Thyroid gland (tissue), 4 donors: ENCODE data around the gene PARP9. TPM values are rescaled to one million over a fixed set of nuclear protein-coding genes. Genes with fewer than 3 reads are reported as not detected.

ENCODE experiments used
- DNase-seq, 2 donors: peaks; one replicate each; pipeline ENCODE4 v3.0.0-alpha.2; 2019
- H3K27ac ChIP-seq, 3 donors: fragments of 200-600 bp; sonication (generic); 1 replicate in 2 of 3; 2 replicates in 1 of 3; pipeline ENCODE4 v1.5.1; 2016 to 2019; ENCODE audit warnings: mild to moderate bottlenecking in 1 of 3, moderate library complexity in 1 of 3
- H3K27me3 ChIP-seq: fragments of 200-600 bp; sonication (generic); one replicate; pipeline ENCODE4 v1.5.1; 2019
- H3K36me3 ChIP-seq, 2 donors: fragments of 200-600 bp; sonication (generic); one replicate each; pipeline ENCODE4 v1.5.1; 2016 to 2019
- H3K4me1 ChIP-seq, 2 donors: fragments of 200-600 bp; sonication (generic); one replicate each; pipeline ENCODE4 v1.5.1; 2017 to 2019
- H3K4me3 ChIP-seq, 3 donors: fragments of 200-600 bp; sonication (generic); replicated peaks in 1 of 3; 1 replicate in 2 of 3; 2 replicates in 1 of 3; pipeline ENCODE4 v1.5.1; 2016; ENCODE audit warnings: mild to moderate bottlenecking in 1 of 3
- H3K9me3 ChIP-seq: fragments of 200-600 bp; sonication (generic); one replicate; pipeline ENCODE4 v1.5.1; 2017
- POLR2A ChIP-seq, 2 donors: fragments of 450-650 bp; IDR thresholded peaks; one replicate each; pipeline ENCODE4 v1.6.1; 2017; ENCODE audit warnings: antibody characterized with exemption in 2 of 2, mild to moderate bottlenecking in 2 of 2, moderate library complexity in 1 of 2
- WGBS, 2 donors: methylation state at CpG; one replicate each; pipeline ENCODE4 v1.1.5; 2017; 5-methylcytosine and 5-hydroxymethylcytosine counted together
- intact Hi-C: fragments of 100-400 bp; cut with DNase I; formaldehyde crosslinking; loops from one replicate; pipeline ENCODE4 v1.15.1; 2023
- small RNA-seq: library from RNA; depleted of rRNA; stranded (forward); fragments of <200 nt; gene quantifications from one replicate; pipeline ENCODE3, GENCODE V24; 2016
- total RNA-seq, 4 donors: library from RNA; depleted of rRNA; stranded (reverse); fragments of >200 nt; gene quantifications; one replicate each; pipeline ENCODE4 v1.2.3, GENCODE V29; 2016

Gene PARP9
- total RNA-seq, 4 donors from 2014 or later: 22.9 to 34.0 (median 31.5) TPM

DNA sequence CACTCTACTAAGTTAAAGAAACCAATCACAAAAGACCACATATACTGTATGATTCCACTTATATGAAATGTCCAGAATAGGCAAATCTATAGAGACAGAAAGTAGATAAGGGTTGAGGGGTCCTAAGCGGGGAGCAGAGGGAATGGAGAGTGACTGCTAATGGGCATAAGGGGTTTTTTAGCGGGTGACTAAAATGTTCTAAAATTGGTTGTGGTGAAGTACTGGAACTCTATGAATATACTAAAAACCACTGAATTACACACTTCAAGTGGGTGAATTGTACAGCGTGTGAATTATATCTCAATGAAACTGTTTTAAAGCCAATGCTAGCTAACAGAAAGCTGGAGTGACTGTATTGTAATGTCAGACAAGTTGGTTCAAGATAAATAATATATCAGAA lies 82.7 kb downstream of the PARP9 start:
- 95 to 96% methylated on average over 3 of the region's 3 CpGs for WGBS, 2 donors

More for the DNA sequence above, 82.7 kb downstream of the PARP9 start:
- Histone ChIP-seq H3K4me3 (no peak overlapping the region), H3K36me3 (no peaks in the 10 kb centered on the region), H3K9me3 (no peaks in the 10 kb centered on the region), H3K27ac (no peak overlapping the region), H3K27me3 (no peaks in the 10 kb centered on the region), H3K4me1 (peaks cover 0 to 7% of the 10 kb centered on the region in 2 donors)
- no peak for DNase-seq
- TF ChIP-seq POLR2A (IDR thresholded peaks at IDR 0.05): no peak
- intact Hi-C loops: no loop called here

Small RNA genes within 50 kb of the gene (small RNA-seq; reads per million reads assigned to genes)
- gene AC096861.1: not detected

Other genes with a start within 250 kb of the PARP9 start
- 1 to 10 TPM in 1 of 4 donors, under 1 TPM in 1, not detected in 2; 0.94 to 1.7 TPM for gene CSTA, start 239.1 kb downstream of the PARP9 start, total RNA-seq
- gene MIX23, start 181.1 kb downstream of the PARP9 start, total RNA-seq: 10 to 100 TPM; 20.6 to 25.1 (median 23.3) TPM
- gene FAM162A, start 180.1 kb downstream of the PARP9 start, total RNA-seq: 10 to 100 TPM; 32.0 to 41.0 (median 34.5) TPM
- gene WDR5B, start 148.2 kb downstream of the PARP9 start, total RNA-seq: 10 to 100 TPM in 1 of 4 donors, 1 to 10 TPM in 3; 8.6 to 10.7 (median 9.3) TPM
- 10 to 100 TPM; 33.8 to 61.8 (median 40.9) TPM for gene KPNA1, start 49.4 kb downstream of the PARP9 start, total RNA-seq
- 10 to 100 TPM; 21.1 to 32.1 (median 26.5) TPM for gene DTX3L, start within 50 bp of the PARP9 start, total RNA-seq
- 1 to 10 TPM; 1.2 to 2.3 (median 1.6) TPM for gene PARP15, start 13.3 kb upstream of the PARP9 start, total RNA-seq
- gene PARP14, start 116.5 kb upstream of the PARP9 start, total RNA-seq: 100 to 1,000 TPM in 1 of 4 donors, 10 to 100 TPM in 3; 44.5 to 107 (median 69.4) TPM
- 10 to 100 TPM; 12.4 to 17.3 (median 15.8) TPM for gene HSPBAP1, start 229.5 kb upstream of the PARP9 start, total RNA-seq
- gene SLC49A4, start 230.8 kb upstream of the PARP9 start, total RNA-seq: 10 to 100 TPM; 22.6 to 32.5 (median 28.2) TPM